B cell (primary cell): ENCODE results near the gene C19orf33. TPM values are rescaled to one million over a fixed set of nuclear protein-coding genes. Genes with fewer than 3 reads are reported as not detected.

Source experiments
- ATAC-seq: fragments of 200-7000 bp; cut with Tn5 transposase; one replicate; pipeline ENCODE4 v1.10.0; 2021; ENCODE audit warnings: low read depth, mild to moderate bottlenecking, moderate number of reproducible peaks, moderate library complexity
- CTCF ChIA-PET: fragments of 350-600 bp; sonication (Branson Sonifier 250); formaldehyde crosslinking; loops from one replicate; lab custom pipeline; 2021; ENCODE audit warnings: antibody characterized with exemption, inconsistent platforms; lab: Charles Lee
- POLR2A ChIA-PET: fragments of 350-600 bp; sonication (Branson Sonifier 250); formaldehyde crosslinking; loops from one replicate; lab custom pipeline; 2021; ENCODE audit warnings: antibody characterized with exemption; lab: Charles Lee
- DNase-seq: peaks from one replicate; pipeline ENCODE4 v3.0.0; 2013
- H2AFZ ChIP-seq: 2 replicates; pipeline ENCODE4 v1.6.1; 2012; ENCODE audit warnings: mild to moderate bottlenecking, low read depth, low read length; ENCODE audit not compliant: insufficient read depth, poor library complexity, severe bottlenecking
- H3K27ac ChIP-seq, 2 donors: 1 replicate in 1 of 2; 2 replicates in 1 of 2; pipeline ENCODE4 v1.5.1; 2012 to 2013; ENCODE audit warnings: low read length in 2 of 2, mild to moderate bottlenecking in 2 of 2, moderate library complexity in 1 of 2
- H3K27me3 ChIP-seq, 4 experiments: fragments of 200-600 bp in 1 of 4; sonication (generic) in 1 of 4; replicated peaks in 1 of 4; 1 replicate in 2 of 4; 2 replicates in 2 of 4; pipeline versions ENCODE4 v1.6.1 to v1.7.0; 2013 to 2016; ENCODE audit warnings: low read length in 3 of 4, mild to moderate bottlenecking in 2 of 4, mixed read lengths in 1 of 4, moderate library complexity in 1 of 4; ENCODE audit not compliant: insufficient read depth in 4 of 4, control insufficient read depth in 3 of 4; ENCODE audit errors: control extremely low read depth in 1 of 4
- H3K36me3 ChIP-seq, 2 experiments: replicated peaks in 1 of 2; 1 replicate in 1 of 2; 2 replicates in 1 of 2; pipeline versions ENCODE4 v1.6.1 to v1.7.1; 2013; ENCODE audit warnings: low read length in 1 of 2; ENCODE audit not compliant: insufficient read depth in 2 of 2, control insufficient read depth in 1 of 2; ENCODE audit errors: control extremely low read depth in 1 of 2, extremely low read depth in 1 of 2
- H3K4me1 ChIP-seq, 2 donors: fragments of 200-600 bp in 1 of 2; sonication (generic) in 1 of 2; 1 replicate in 1 of 2; 2 replicates in 1 of 2; pipeline versions ENCODE4 v1.5.1 to v1.6.1; 2013 to 2017; ENCODE audit warnings: low read length in 2 of 2; ENCODE audit not compliant: control insufficient read depth in 2 of 2, insufficient read depth in 2 of 2
- H3K4me2 ChIP-seq: replicated peaks from 2 replicates; pipeline ENCODE3; 2012; ENCODE audit warnings: mild to moderate bottlenecking, low read depth, low read length; ENCODE audit not compliant: poor library complexity, severe bottlenecking
- H3K4me3 ChIP-seq, 5 experiments: fragments of 200-600 bp in 1 of 5; sonication (generic) in 1 of 5; 1 replicate in 3 of 5; 2 replicates in 2 of 5; pipeline versions ENCODE4 v1.5.1 to v1.7.0; 2011 to 2016; ENCODE audit warnings: low read length in 4 of 5, mild to moderate bottlenecking in 4 of 5, low read depth in 2 of 5, control low read depth in 1 of 5, moderate library complexity in 1 of 5; ENCODE audit not compliant: insufficient read depth in 1 of 5; ENCODE audit errors: control extremely low read depth in 1 of 5, extremely low read depth in 1 of 5
- H3K79me2 ChIP-seq: fragments of 200-600 bp; sonication (generic); one replicate; pipeline ENCODE4 v1.6.0; 2016; ENCODE audit warnings: low read length; ENCODE audit not compliant: control insufficient read depth, insufficient read depth
- H3K9ac ChIP-seq: fragments of 200-600 bp; sonication (generic); 2 replicates; pipeline ENCODE4 v1.6.1; 2017; ENCODE audit warnings: mild to moderate bottlenecking, low read length, moderate library complexity
- H3K9me3 ChIP-seq, 3 donors: one replicate each; pipeline versions ENCODE4 v1.6.1 to v1.7.1; 2013; ENCODE audit warnings: low read length in 2 of 3; ENCODE audit not compliant: control insufficient read depth in 2 of 3, insufficient read depth in 1 of 3; ENCODE audit errors: control extremely low read depth in 1 of 3
- H4K20me1 ChIP-seq: 2 replicates; pipeline ENCODE4 v1.6.0; 2012; ENCODE audit warnings: mild to moderate bottlenecking, low read length; ENCODE audit not compliant: insufficient read depth, control insufficient read depth, poor library complexity, severe bottlenecking
- H3K27ac Mint-ChIP-seq: one replicate; pipeline ENCODE4 v1.8.0; 2021; ENCODE audit warnings: mixed read lengths
- H3K27me3 Mint-ChIP-seq: one replicate; pipeline ENCODE4 v1.8.0; 2021; ENCODE audit warnings: mixed read lengths
- H3K4me1 Mint-ChIP-seq: one replicate; pipeline ENCODE4 v1.8.0; 2021; ENCODE audit warnings: mixed read lengths
- H3K4me3 Mint-ChIP-seq: one replicate; pipeline ENCODE4 v1.8.0; 2021; ENCODE audit warnings: mixed read lengths
- H3K9me3 Mint-ChIP-seq: one replicate; pipeline ENCODE4 v1.8.0; 2022; ENCODE audit warnings: mixed read lengths; ENCODE audit not compliant: insufficient read depth
- CTCF ChIP-seq: fragments of 200-600 bp; IDR thresholded peaks from one replicate; pipeline ENCODE4 v1.8.0; 2022; ENCODE audit warnings: antibody characterized with exemption, mild to moderate bottlenecking
- EZH2 ChIP-seq: IDR thresholded peaks from 2 replicates; pipeline ENCODE4 v1.6.1; 2012; ENCODE audit warnings: borderline replicate concordance, low read depth, mild to moderate bottlenecking, moderate library complexity, low read length; ENCODE audit not compliant: insufficient read depth, poor library complexity, severe bottlenecking
- WGBS: methylation state at CpG from one replicate; pipeline ENCODE4 v1.1.5; 2013; ENCODE audit warnings: missing lambda C conversion rate; ENCODE audit not compliant: insufficient coverage; 5-methylcytosine and 5-hydroxymethylcytosine counted together
- intact Hi-C: fragments of 100-400 bp; cut with micrococcal nuclease; formaldehyde crosslinking; loops from one replicate; pipeline ENCODE4 v1.10.0; 2022
- polyA plus RNA-seq: library from polyadenylated mRNA; depleted of rRNA; stranded (reverse); fragments of >200 nt; gene quantifications from 2 replicates; pipeline ENCODE4 v1.2.3, GENCODE V29; 2012
- total RNA-seq, 2 donors: library from RNA; stranded (reverse); fragments of 120-200 nt in 1 of 2; gene quantifications; 1 replicate in 1 of 2; 2 replicates in 1 of 2; pipeline versions ENCODE4 v1.2.3 to v1.2.4, GENCODE V29; 2013 to 2022

C19orf33 gene
- total and polyA plus RNA-seq, 2 donors (not counting 1 experiment from before 2014, with no cell fraction given) = 1.2 TPM; not detected in 1

GRCh38 chr19:38304352-38304865 lies 358 bp downstream of the C19orf33 start:
- Mint-ChIP-seq H3K9me3 (peaks cover 3% of the 10 kb centered on the region), H3K27me3 (no peaks in the 10 kb centered on the region), H3K27ac (no peak overlapping the region), H3K4me1 (no peaks in the 10 kb centered on the region), H3K4me3 (no peak overlapping the region)
- Histone ChIP-seq H3K9ac (no peak overlapping the region), H2AFZ (no peak overlapping the region), H3K4me2 (no peak overlapping the region), H3K79me2 (no peaks in the 10 kb centered on the region), H3K9me3 (peaks cover 0 to 13% (median 0%) of the 10 kb centered on the region in 3 donors), H3K4me3 (no peak overlapping the region), H3K27ac (no peak overlapping the region), H4K20me1 (no peaks in the 10 kb centered on the region), H3K27me3 (no peaks in the 10 kb centered on the region), H3K4me1 (no peaks in the 10 kb centered on the region), H3K36me3 (peaks cover 0 to 17% of the 10 kb centered on the region in 2 experiments)
- POLR2A ChIA-PET = no interaction called here
- no peak for DNase-seq
- 91% methylated on average over 27 of the region's 27 CpGs for WGBS
- ATAC-seq = no peak
- TF ChIP-seq CTCF (no peak), EZH2 (no peak)
- CTCF ChIA-PET = interaction anchor here (0.7 kb wide), 1 partner anchor 15 kb away, joined by 3 read pairs; the partner anchor contains the start of gene KCNK6
- intact Hi-C loops = no loop called here

GRCh38 chr19:38304866-38305429 lies 897 bp downstream of the C19orf33 start:
- H2AFZ ChIP-seq = no peak overlapping the region
- no peak overlapping the region for H3K27ac Mint-ChIP-seq

More at GRCh38 chr19:38304866-38305429, 897 bp downstream of the C19orf33 start:
- ChIA-PET CTCF (no interaction called here), POLR2A (no interaction called here)
- TF ChIP-seq CTCF = no peak
- TF ChIP-seq EZH2 = no peak
- H3K9ac ChIP-seq = no peak overlapping the region
- H3K9me3 ChIP-seq = peaks cover 0 to 13% (median 0%) of the 10 kb centered on the region in 3 donors
- no peaks in the 10 kb centered on the region for H3K4me1 Mint-ChIP-seq
- no peaks in the 10 kb centered on the region for H3K27me3 ChIP-seq
- peaks cover 3% of the 10 kb centered on the region for H3K9me3 Mint-ChIP-seq
- no peaks in the 10 kb centered on the region for H3K27me3 Mint-ChIP-seq
- H3K4me1 ChIP-seq = no peaks in the 10 kb centered on the region
- H3K79me2 ChIP-seq = no peaks in the 10 kb centered on the region
- H3K4me2 ChIP-seq = no peak overlapping the region
- WGBS = 96% methylated on average over 29 of the region's 29 CpGs
- intact Hi-C loops = no loop called here
- H3K36me3 ChIP-seq = peaks cover 0 to 17% of the 10 kb centered on the region in 2 experiments
- no peak for ATAC-seq
- no peak overlapping the region for H3K27ac ChIP-seq
- no peak overlapping the region for H3K4me3 Mint-ChIP-seq
- no peak overlapping the region for H3K4me3 ChIP-seq
- DNase-seq = no peak
- no peaks in the 10 kb centered on the region for H4K20me1 ChIP-seq
